Stimulated activated CD8-positive, alpha-beta memory T cell treated with anti-CD3 and anti-CD28 coated beads, Interleukin-4, amount 100 ng/mL, for 48 hours (primary cell): ENCODE measurements around the gene TGIF2LY.
"Not testable (repeated sequence)": the region's sequence is repeated elsewhere in the genome, so short reads cannot be mapped to it uniquely, and the experiment has no call there.

Experiments
- DNase-seq: peaks from one replicate; pipeline ENCODE4 v3.0.0-alpha.2; 2020

Gene TGIF2LY

GRCh38 chrY:3578767-3579166 is at the start of gene TGIF2LY:
TSS of gene TGIF2LY (plus strand) at chrY:3579067. CDS start at chrY:3579245, 178 bp downstream.
- DNase-seq: not testable (repeated sequence)
